HG02885 (cell line): ENCODE data around the gene KRTAP5-2.
A peak's percentile ranks its signal among the peaks of the same experiment; 100 is the strongest.
"Not testable (repeated sequence)": the region's sequence is repeated elsewhere in the genome, so short reads cannot be mapped to it uniquely, and the experiment has no call there.

ENCODE experiments used
- ATAC-seq: cut with Tn5 transposase; IDR thresholded peaks from one replicate; pipeline ENCODE4 v1.9.1; 2021; ENCODE audit warnings: mild to moderate bottlenecking; ENCODE audit not compliant: unreplicated experiment, poor library complexity

The KRTAP5-2 gene

GRCh38 chr11:1629326-1630185 lies 31.5 kb upstream of the KRTAP5-2 start, which contains the start of gene KRTAP5-5:
KRTAP5-5 (plus strand) TSS chr11:1629775; CDS start chr11:1629841, 66 bp downstream.
- no peak for ATAC-seq

- ATAC-seq: peak; percentile 39
Measured at GRCh38 chr11:1628506-1629325, 30.6 kb upstream of the KRTAP5-2 start.

- ATAC-seq: no peak
Measured at GRCh38 chr11:1625541-1625940, 27.4 kb upstream of the KRTAP5-2 start.

GRCh38 chr11:1624621-1625020 lies 26.5 kb upstream of the KRTAP5-2 start:
- ATAC-seq: no peak

GRCh38 chr11:1623716-1624115 lies 25.6 kb upstream of the KRTAP5-2 start:
- ATAC-seq: no peak

- ATAC-seq: no peak
Measured at GRCh38 chr11:1622086-1622485, 24.0 kb upstream of the KRTAP5-2 start, which contains the start of gene KRTAP5-4. KRTAP5-4 (minus strand) TSS chr11:1622138; CDS start chr11:1622093, 45 bp downstream.

- no peak for ATAC-seq
Measured at GRCh38 chr11:1619449-1619848, 21.4 kb upstream of the KRTAP5-2 start.

- ATAC-seq: no peak
Measured at GRCh38 chr11:1618231-1618630, 20.1 kb upstream of the KRTAP5-2 start.

- no peak for ATAC-seq
Measured at GRCh38 chr11:1608363-1608762, 10.3 kb upstream of the KRTAP5-2 start, which contains the start of gene KRTAP5-3. KRTAP5-3 (minus strand) TSS chr11:1608463; CDS start chr11:1608385, 78 bp downstream.

- ATAC-seq: not testable (repeated sequence)
Measured at GRCh38 chr11:1607901-1608300, 9.8 kb upstream of the KRTAP5-2 start.

- ATAC-seq: not testable (repeated sequence)
Measured at GRCh38 chr11:1607156-1607845, 9.2 kb upstream of the KRTAP5-2 start.

- ATAC-seq: peak; percentile 82
Measured at GRCh38 chr11:1605923-1606322, 7.8 kb upstream of the KRTAP5-2 start.

- ATAC-seq: no peak
Measured at GRCh38 chr11:1604711-1605110, 6.6 kb upstream of the KRTAP5-2 start.

- no peak for ATAC-seq
Measured at GRCh38 chr11:1604181-1604580, 6.1 kb upstream of the KRTAP5-2 start.

GRCh38 chr11:1603629-1604028 lies 5.5 kb upstream of the KRTAP5-2 start:
- ATAC-seq: no peak

- ATAC-seq: not testable (repeated sequence)
Measured at GRCh38 chr11:1601663-1602062, 3.6 kb upstream of the KRTAP5-2 start.

- no peak for ATAC-seq
Measured at GRCh38 chr11:1600626-1601025, 2.5 kb upstream of the KRTAP5-2 start.

GRCh38 chr11:1598816-1599215 lies 722 bp upstream of the KRTAP5-2 start:
- no peak for ATAC-seq

GRCh38 chr11:1598406-1598805 lies 312 bp upstream of the KRTAP5-2 start:
- not testable (repeated sequence) for ATAC-seq

GRCh38 chr11:1597331-1597993 lies 632 bp downstream of the KRTAP5-2 start:
- ATAC-seq: no peak
